ENCODE measurements around the gene LARP4.

DNA sequence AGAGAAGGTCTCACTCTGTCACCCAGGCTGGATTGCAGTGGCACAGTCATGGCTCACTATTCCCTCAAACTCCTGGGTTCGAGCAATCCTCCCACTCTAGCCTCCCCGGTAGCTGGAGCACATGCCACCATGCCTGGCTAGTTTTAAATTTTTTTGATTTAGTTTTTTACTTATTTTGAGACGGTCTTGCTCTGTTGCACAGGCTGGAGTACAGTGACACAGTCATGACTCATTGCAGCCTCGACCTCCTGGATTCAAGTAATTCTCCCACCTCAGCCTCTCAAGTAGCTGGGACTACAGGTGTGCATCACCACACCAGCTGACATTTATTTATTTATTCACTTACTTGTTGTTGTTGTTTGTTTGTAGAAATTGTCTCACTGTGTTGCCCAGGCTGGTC, 81.9 kb downstream of the LARP4 start:
- TF ChIP-seq EZH2 (IDR thresholded peaks at IDR 0.05): no peak
- TF ChIP-seq POLR2AphosphoS5 (IDR thresholded peaks at IDR 0.05; ENCODE audit: borderline replicate concordance, low read depth, low read length): no peak
